T-cell (primary cell): Measurements from ENCODE around the gene FOXO3. TPM values are rescaled to one million over a fixed set of nuclear protein-coding genes. Genes with fewer than 3 reads are reported as not detected.

Experiments
- ATAC-seq, 4 experiments: fragments of 200-7000 bp in 3 of 4; fragments of 150-1000 bp in 1 of 4; cut with Tn5 transposase; replicated peaks in 1 of 4; 1 replicate in 3 of 4; 2 replicates in 1 of 4; pipeline ENCODE4 v1.10.0; 2021; ENCODE audit warnings: moderate library complexity in 3 of 4, mild to moderate bottlenecking in 2 of 4, moderate number of reproducible peaks in 1 of 4
- CTCF ChIA-PET, 2 donors: fragments of 300-600 bp; sonication (Branson Sonifier 250); formaldehyde crosslinking; loops; one replicate each; lab custom pipeline; 2022; ENCODE audit warnings: antibody characterized with exemption in 2 of 2; lab: Charles Lee
- POLR2A ChIA-PET, 2 donors: fragments of 300-600 bp; sonication (Branson Sonifier 250); formaldehyde crosslinking; loops; one replicate each; lab custom pipeline; 2022; ENCODE audit warnings: antibody characterized with exemption in 2 of 2; lab: Charles Lee
- DNase-seq, 35 experiments: peaks; one replicate each; pipeline versions ENCODE4 v3.0.0 to v3.0.0-alpha.2; 2013 to 2023
- H3K27ac ChIP-seq: one replicate; pipeline ENCODE4 v1.5.1; 2013; ENCODE audit warnings: low read length
- H3K27me3 ChIP-seq, 2 experiments: replicated peaks in 1 of 2; 1 replicate in 1 of 2; 2 replicates in 1 of 2; pipeline versions ENCODE4 v1.6.1 to v1.7.0; 2013; ENCODE audit warnings: low read length in 1 of 2, mixed read lengths in 1 of 2; ENCODE audit not compliant: control insufficient read depth in 2 of 2, insufficient read depth in 2 of 2; ENCODE audit errors: extremely low read depth in 1 of 2
- H3K36me3 ChIP-seq, 2 donors: 1 replicate in 1 of 2; 2 replicates in 1 of 2; pipeline versions ENCODE4 v1.6.1 to v1.7.0; 2013; ENCODE audit warnings: low read length in 1 of 2; ENCODE audit not compliant: control insufficient read depth in 2 of 2, insufficient read depth in 1 of 2; ENCODE audit errors: extremely low read depth in 1 of 2
- H3K4me1 ChIP-seq, 2 experiments: 1 replicate in 1 of 2; 2 replicates in 1 of 2; pipeline versions ENCODE4 v1.6.1 to v1.7.0; 2013; ENCODE audit warnings: low read length in 2 of 2, mixed read lengths in 1 of 2; ENCODE audit not compliant: insufficient read depth in 2 of 2, control insufficient read depth in 1 of 2; ENCODE audit errors: extremely low read depth in 1 of 2
- H3K4me3 ChIP-seq, 2 donors: 1 replicate in 1 of 2; 2 replicates in 1 of 2; pipeline versions ENCODE4 v1.5.1 to v1.7.0; 2013; ENCODE audit warnings: mild to moderate bottlenecking in 2 of 2, low read length in 1 of 2, moderate library complexity in 1 of 2; ENCODE audit not compliant: control insufficient read depth in 1 of 2; ENCODE audit errors: extremely low read depth in 1 of 2
- H3K9me3 ChIP-seq: 2 replicates; pipeline ENCODE4 v1.7.0; 2013
- H3K27ac Mint-ChIP-seq, 2 donors: one replicate each; pipeline ENCODE4 v1.8.0; 2020 to 2021; ENCODE audit warnings: mild to moderate bottlenecking in 2 of 2, mixed read lengths in 2 of 2
- H3K27me3 Mint-ChIP-seq, 2 donors: one replicate each; pipeline ENCODE4 v1.8.0; 2021 to 2022; ENCODE audit warnings: mixed read lengths in 2 of 2
- H3K36me3 Mint-ChIP-seq: one replicate; pipeline ENCODE4 v1.8.0; 2021; ENCODE audit warnings: mixed read lengths
- H3K4me1 Mint-ChIP-seq, 3 donors: one replicate each; pipeline ENCODE4 v1.8.0; 2020 to 2022; ENCODE audit warnings: mixed read lengths in 3 of 3, mild to moderate bottlenecking in 1 of 3
- H3K4me3 Mint-ChIP-seq, 3 donors: one replicate each; pipeline ENCODE4 v1.8.0; 2020 to 2022; ENCODE audit warnings: mild to moderate bottlenecking in 3 of 3, mixed read lengths in 3 of 3, moderate library complexity in 3 of 3
- H3K9me3 Mint-ChIP-seq, 3 donors: one replicate each; pipeline ENCODE4 v1.8.0; 2020 to 2022; ENCODE audit warnings: mixed read lengths in 3 of 3
- WGBS: methylation state at CpG from one replicate; pipeline ENCODE4 v1.1.5; 2013; ENCODE audit warnings: missing lambda C conversion rate; ENCODE audit not compliant: insufficient coverage; 5-methylcytosine and 5-hydroxymethylcytosine counted together
- total RNA-seq, 35 experiments: library from RNA in 6 of 35; stranded (reverse) in 6 of 35; fragments of 120-200 nt in 1 of 35; gene quantifications; one replicate each; pipeline versions ENCODE4 v1.2.1 to v1.2.4 and lab custom pipeline; 2013 to 2026

Gene FOXO3
- total RNA-seq, 5 donors from 2014 or later (not counting 1 experiment from before 2014, with no cell fraction given) = 21.5 to 26.2 (median 22.2) TPM

DNA sequence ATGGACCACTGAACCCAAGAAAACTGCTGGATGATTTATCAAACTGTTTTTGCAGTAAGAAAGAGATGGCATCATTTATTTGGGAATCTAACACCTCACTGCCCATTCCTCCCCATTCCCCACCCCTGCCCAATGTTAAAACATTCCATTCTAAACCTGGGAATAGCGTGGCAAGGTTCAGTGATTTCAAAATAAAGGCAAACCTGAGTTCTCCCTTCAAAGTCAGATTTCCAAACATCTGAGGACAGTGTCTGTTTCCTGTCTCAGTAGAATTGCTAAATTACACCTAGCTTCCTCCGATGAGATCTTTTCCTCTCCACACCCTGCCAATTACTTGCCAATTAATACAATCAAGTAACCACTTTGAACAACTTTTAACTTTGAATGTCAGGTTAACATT, 160.1 kb downstream of the FOXO3 start:
- CTCF ChIA-PET = no interaction called here
- no peak for DNase-seq
- 38% methylated on average over 2 of the region's 2 CpGs for WGBS

DNA sequence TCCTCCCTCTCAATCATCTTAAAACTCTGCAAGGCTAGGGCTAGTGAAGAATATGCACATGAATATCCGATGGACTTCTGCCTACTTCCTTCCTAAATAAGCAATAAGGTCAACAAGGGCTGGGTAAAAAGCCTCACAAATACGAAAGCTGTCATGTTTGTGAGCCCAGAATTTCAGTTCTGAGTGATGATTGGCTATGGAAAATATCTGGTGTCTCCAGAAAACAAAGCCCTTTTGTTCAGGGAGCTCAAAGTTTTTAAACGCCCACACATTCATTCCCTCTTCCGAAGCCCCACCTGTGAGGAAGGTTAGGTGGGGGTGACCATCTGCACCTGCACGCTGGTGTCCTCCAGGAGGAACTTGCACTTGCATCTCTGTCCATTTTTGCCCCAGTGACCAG, 160.6 kb downstream of the FOXO3 start:
- no peak overlapping the region for H3K27ac Mint-ChIP-seq
- ChIA-PET CTCF (no interaction called here), POLR2A (no interaction called here)
- Histone ChIP-seq H3K9me3 (no peaks in the 10 kb centered on the region), H3K27ac (no peak overlapping the region), H3K27me3 (no peaks in the 10 kb centered on the region), H3K4me3 (no peak overlapping the region), H3K4me1 (no peaks in the 10 kb centered on the region), H3K36me3 (no peaks in the 10 kb centered on the region)
- no peak for ATAC-seq
- peaks cover 6% of the 10 kb centered on the region for H3K36me3 Mint-ChIP-seq
- 70% methylated on average over 2 of the region's 5 CpGs for WGBS
- H3K9me3 Mint-ChIP-seq = peaks cover 7 to 8% (median 8%) of the 10 kb centered on the region in 3 donors
- H3K27me3 Mint-ChIP-seq = peaks cover 0 to 2% of the 10 kb centered on the region in 2 donors
- DNase-seq = no peak
- H3K4me3 Mint-ChIP-seq = no peak overlapping the region
- peaks cover 0 to 3% (median 2%) of the 10 kb centered on the region in 3 donors for H3K4me1 Mint-ChIP-seq

More for the DNA sequence above, 160.1 kb downstream of the FOXO3 start:
- H3K4me1 ChIP-seq = peaks cover 0 to 1% of the 10 kb centered on the region in 2 experiments
- H3K4me3 Mint-ChIP-seq = no peak overlapping the region
- POLR2A ChIA-PET = no interaction called here
- H3K27me3 ChIP-seq = no peaks in the 10 kb centered on the region
- no peak overlapping the region for H3K4me3 ChIP-seq
- ATAC-seq = no peak
- no peaks in the 10 kb centered on the region for H3K36me3 ChIP-seq
- H3K9me3 ChIP-seq = no peaks in the 10 kb centered on the region
- no peak overlapping the region for H3K27ac Mint-ChIP-seq
- H3K27ac ChIP-seq = no peak overlapping the region
- peaks cover 0 to 2% of the 10 kb centered on the region in 2 donors for H3K27me3 Mint-ChIP-seq
- peaks cover 0 to 4% (median 3%) of the 10 kb centered on the region in 3 donors for H3K4me1 Mint-ChIP-seq
- peaks cover 7 to 8% (median 8%) of the 10 kb centered on the region in 3 donors for H3K9me3 Mint-ChIP-seq
- H3K36me3 Mint-ChIP-seq = peaks cover 6% of the 10 kb centered on the region

- Mint-ChIP-seq H3K9me3 (peaks cover 7 to 8% (median 8%) of the 10 kb centered on the region in 3 donors), H3K4me1 (peaks cover 0 to 3% (median 2%) of the 10 kb centered on the region in 3 donors), H3K27ac (no peak overlapping the region), H3K4me3 (no peak overlapping the region), H3K36me3 (peaks cover 6% of the 10 kb centered on the region), H3K27me3 (peaks cover 0 to 2% of the 10 kb centered on the region in 2 donors)
- no peaks in the 10 kb centered on the region for H3K9me3 ChIP-seq
- no peaks in the 10 kb centered on the region for H3K27me3 ChIP-seq
- no CpG with 5 or more reads among the region's 1 CpG for WGBS
- H3K27ac ChIP-seq = no peak overlapping the region
- H3K36me3 ChIP-seq = no peaks in the 10 kb centered on the region
- no peak for ATAC-seq
- no peak overlapping the region for H3K4me3 ChIP-seq
- H3K4me1 ChIP-seq = no peaks in the 10 kb centered on the region
- no peak for DNase-seq
- ChIA-PET CTCF (interaction anchor here in 1 of 2 donors (0.7 kb wide), 1 partner anchor 1746 kb away, joined by 3 read pairs; no protein-coding TSS in a partner anchor), POLR2A (no interaction called here)
Observed at GRCh38 chr6:108723594-108723993, 162.9 kb downstream of the FOXO3 start.

DNA sequence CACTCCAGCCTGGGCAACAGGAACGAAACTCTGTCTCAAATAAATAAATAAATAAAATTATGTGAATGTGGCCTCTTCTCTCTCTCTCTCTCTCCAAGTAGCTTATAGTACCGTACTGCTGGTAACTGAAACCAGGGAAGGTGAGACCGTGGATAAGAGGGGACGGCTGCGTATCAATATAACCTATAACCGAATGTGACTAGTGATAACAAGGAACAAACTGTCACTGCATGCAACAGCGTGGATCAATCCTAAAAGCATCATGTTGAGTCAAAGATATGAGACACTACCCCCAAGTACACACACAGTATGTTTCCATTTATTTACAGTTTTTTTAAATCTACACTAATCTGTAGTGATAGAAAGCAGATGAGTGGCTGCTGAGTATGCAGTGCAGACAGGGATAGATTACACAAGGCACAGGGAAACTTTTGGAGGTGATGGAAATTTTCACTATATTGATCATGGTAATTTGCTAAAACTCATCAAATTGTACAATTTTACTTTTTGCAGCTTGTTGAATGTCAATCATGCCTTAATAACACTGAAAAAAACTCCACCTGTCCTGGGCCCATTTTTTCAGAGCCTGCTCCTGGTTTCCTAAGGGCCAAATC, 166.1 kb downstream of the FOXO3 start:
- 96% methylated on average over 4 of the region's 7 CpGs for WGBS
- Histone ChIP-seq H3K4me1 (no peaks in the 10 kb centered on the region), H3K9me3 (no peaks in the 10 kb centered on the region), H3K4me3 (no peak overlapping the region), H3K27me3 (no peaks in the 10 kb centered on the region), H3K27ac (no peak overlapping the region), H3K36me3 (no peaks in the 10 kb centered on the region)
- Mint-ChIP-seq H3K36me3 (peaks cover 6% of the 10 kb centered on the region), H3K4me1 (no peaks in the 10 kb centered on the region), H3K27me3 (peaks cover 0 to 2% of the 10 kb centered on the region in 2 donors), H3K27ac (no peak overlapping the region), H3K9me3 (peaks cover 7 to 8% (median 8%) of the 10 kb centered on the region in 3 donors), H3K4me3 (no peak overlapping the region)
- ChIA-PET POLR2A (no interaction called here), CTCF (no interaction called here)
- DNase-seq (no peak), ATAC-seq (no peak)

- Histone ChIP-seq H3K36me3 (no peaks in the 10 kb centered on the region), H3K4me1 (no peaks in the 10 kb centered on the region), H3K9me3 (no peaks in the 10 kb centered on the region), H3K27ac (no peak overlapping the region), H3K4me3 (no peak overlapping the region), H3K27me3 (peaks cover 0 to 3% of the 10 kb centered on the region in 2 experiments)
- H3K9me3 Mint-ChIP-seq = peaks cover 4 to 5% (median 5%) of the 10 kb centered on the region in 3 donors
- ATAC-seq (no peak), DNase-seq (no peak)
- H3K4me1 Mint-ChIP-seq = no peaks in the 10 kb centered on the region
- H3K4me3 Mint-ChIP-seq = no peak overlapping the region
- ChIA-PET POLR2A (no interaction called here), CTCF (no interaction called here)
- 84% methylated on average over 9 of the region's 13 CpGs for WGBS
- peaks cover 0 to 2% of the 10 kb centered on the region in 2 donors for H3K27me3 Mint-ChIP-seq
- H3K36me3 Mint-ChIP-seq = peaks cover 4% of the 10 kb centered on the region
- H3K27ac Mint-ChIP-seq = no peak overlapping the region
Observed at GRCh38 chr6:108727966-108728730, 167.4 kb downstream of the FOXO3 start.

GRCh38 chr6:108728826-108729225, 168.1 kb downstream of the FOXO3 start:
- Mint-ChIP-seq H3K27ac (no peak overlapping the region), H3K36me3 (no peaks in the 10 kb centered on the region), H3K4me1 (no peaks in the 10 kb centered on the region), H3K9me3 (no peaks in the 10 kb centered on the region), H3K27me3 (peaks cover 0 to 2% of the 10 kb centered on the region in 2 donors), H3K4me3 (no peak overlapping the region)
- H3K4me3 ChIP-seq = no peak overlapping the region
- H3K27ac ChIP-seq = no peak overlapping the region
- H3K36me3 ChIP-seq = no peaks in the 10 kb centered on the region
- ATAC-seq (no peak), DNase-seq (no peak)
- CTCF ChIA-PET = no interaction called here
- no peaks in the 10 kb centered on the region for H3K9me3 ChIP-seq
- no CpG with 5 or more reads among the region's 7 CpGs for WGBS
- H3K4me1 ChIP-seq = no peaks in the 10 kb centered on the region
- peaks cover 0 to 3% of the 10 kb centered on the region in 2 experiments for H3K27me3 ChIP-seq
- POLR2A ChIA-PET = no interaction called here
